GM11168 (cell line): ENCODE measurements around the gene KDM7A.
"Not testable (repeated sequence)": the region's sequence is repeated elsewhere in the genome, so short reads cannot be mapped to it uniquely, and the experiment has no call there.

Experiments
- in situ Hi-C: fragments of 300-500 bp; cut with MboI; formaldehyde crosslinking; loops from one replicate; pipeline ENCODE4 v1.12.0; 2022; ENCODE audit warnings: low sequenced_read_pairs; ENCODE audit not compliant: unreplicated experiment

Gene KDM7A

DNA sequence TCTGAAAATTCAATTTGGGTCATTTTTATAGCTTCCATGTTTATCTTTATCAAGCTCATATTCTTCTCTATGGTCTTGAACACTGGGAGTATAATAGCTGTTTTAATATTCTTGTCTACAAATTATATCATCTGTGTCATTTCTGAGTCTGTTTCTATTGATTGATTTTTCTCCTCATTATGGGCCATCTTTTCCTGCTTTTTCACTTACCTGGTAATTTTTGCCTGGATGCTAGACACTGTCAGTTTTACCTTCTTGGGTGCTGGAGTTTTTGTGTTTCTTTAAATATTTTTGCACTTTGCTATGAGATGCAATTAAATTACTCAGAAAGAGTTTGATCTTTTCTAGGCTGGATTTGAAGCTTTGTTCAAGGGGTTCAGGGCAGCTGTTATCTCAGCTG lies 26.8 kb upstream of the KDM7A start:
- in situ Hi-C loops = no loop called here

DNA sequence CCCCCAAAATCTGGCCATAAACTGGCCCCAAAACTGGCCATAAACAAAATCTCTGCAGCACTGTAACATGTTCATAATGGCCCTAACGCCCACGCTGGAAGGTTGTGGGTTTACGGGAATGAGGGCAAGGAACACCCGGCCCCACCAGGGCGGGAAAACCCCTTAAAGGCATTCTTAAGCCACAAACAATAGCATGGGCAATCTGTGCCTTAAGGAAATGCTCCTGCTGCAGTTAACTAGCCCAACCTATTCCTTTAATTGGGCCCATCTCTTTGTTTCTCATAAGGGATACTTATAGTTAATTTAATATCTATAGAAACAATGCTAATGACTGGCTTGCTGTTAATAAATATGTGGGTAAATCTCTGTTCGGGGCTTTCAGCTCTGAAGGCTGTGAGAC lies 26.2 kb upstream of the KDM7A start:
- in situ Hi-C loops = not testable (repeated sequence)

DNA sequence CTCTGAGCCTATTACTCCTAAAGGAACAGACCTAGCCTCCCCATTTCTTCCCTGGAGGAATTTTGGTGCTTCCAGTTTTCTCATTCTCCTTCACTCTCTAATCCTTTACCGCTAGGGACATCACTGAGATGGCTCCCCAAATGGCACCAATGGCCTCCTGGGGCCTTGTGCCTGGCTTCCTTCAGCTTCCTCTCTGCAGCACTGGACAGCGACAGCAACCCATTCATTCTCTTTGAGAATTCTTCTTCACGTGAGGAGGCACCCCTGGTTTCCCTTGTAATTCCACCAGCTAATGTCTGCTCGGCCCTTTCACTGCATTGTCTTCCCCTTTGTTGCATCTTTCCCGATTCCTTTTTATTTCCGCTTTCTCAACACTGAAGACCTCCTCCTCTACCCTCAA lies 24.6 kb upstream of the KDM7A start:
- in situ Hi-C loops = no loop called here

DNA sequence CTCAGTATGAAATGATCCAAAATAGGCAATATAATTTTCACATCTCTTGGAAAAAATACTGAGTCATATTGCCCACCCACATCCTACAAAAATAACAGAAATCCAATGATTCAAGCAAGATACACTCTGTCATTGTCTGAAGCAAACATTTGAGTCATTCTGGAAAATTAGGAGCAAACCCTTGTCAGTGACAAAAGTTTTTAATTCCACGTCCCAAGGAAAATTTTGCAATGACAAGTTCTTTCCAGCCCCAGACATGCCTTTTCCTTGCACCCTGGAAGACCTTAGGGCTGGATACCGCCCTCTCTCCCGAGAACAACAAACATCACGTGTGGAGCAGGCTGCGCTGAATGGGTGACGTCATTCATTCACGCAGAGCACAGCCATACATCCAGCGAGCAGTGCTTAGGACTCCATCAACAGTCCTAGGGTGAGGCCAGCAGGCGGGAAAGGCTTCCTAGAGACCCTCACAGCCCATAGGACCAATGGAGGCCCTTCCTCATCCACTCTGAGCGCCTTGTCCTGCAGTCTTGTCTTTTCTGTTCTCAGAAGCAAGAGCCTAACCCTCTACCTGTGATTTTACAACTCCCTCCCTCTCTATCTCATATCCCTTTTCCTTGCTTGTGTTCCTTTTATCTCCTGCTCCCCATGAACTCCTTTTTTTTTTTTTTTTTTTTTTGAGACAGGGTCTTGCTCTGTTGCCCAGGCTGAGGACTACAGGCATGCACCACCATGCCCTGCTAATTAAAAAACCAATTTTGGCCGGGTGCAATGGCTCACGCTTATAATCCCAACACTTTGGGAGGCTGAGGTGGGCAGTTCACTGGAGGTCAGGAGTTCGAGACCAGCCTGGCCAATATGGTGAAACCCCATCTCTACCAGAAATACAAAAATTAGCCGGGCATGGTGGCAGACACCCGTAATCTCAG lies 23.5 kb upstream of the KDM7A start:
- in situ Hi-C loops = no loop called here

DNA sequence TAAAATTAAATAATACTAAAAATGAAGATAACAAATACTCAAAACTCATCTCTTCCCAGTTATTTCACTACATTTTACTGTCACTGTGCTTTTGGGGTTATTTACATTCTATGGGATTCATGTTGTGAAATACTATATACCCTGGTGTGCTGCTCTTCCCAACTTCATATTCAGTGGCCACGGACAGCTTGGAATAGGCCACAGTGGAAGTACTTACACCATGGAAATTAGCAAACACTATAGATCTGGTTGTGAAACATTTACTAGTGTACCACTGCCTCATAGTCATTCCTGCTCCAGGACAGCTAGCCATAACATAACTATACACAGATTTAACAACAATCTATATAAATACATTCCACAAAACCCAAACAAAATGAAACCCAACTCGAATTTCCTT lies 21.2 kb upstream of the KDM7A start:
- in situ Hi-C loops = no loop called here

DNA sequence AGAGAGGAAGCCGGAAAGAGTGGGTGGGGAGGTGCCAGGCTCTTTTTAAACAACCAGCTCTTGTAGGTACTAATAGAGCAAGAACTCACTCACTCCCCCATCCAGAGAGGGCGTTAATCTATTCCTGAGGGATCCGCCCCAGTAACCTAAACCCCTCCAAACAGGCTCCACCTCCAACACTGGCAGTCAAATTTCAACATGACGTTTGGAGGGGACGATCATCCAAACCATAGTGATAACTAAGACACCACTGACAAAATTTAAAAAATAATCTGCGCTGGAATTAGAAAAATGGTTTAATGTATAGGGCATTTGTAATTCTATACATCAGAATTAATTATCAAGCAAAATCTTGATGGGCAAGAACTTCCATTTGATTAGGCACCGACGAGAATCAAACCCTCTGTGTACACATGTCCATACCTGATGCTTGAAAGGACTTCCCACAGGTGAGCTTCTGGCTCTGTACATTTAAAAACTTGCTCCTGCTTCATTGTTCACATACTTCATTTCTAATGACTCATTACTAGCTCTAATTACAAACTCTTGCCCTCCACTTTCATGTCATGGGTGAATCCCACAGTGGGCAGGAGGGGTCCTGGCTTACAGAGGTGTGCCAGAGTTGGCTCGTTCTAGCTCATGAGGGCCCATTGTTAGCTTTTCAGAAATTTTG lies 20.6 kb upstream of the KDM7A start:
- in situ Hi-C loops = no loop called here

DNA sequence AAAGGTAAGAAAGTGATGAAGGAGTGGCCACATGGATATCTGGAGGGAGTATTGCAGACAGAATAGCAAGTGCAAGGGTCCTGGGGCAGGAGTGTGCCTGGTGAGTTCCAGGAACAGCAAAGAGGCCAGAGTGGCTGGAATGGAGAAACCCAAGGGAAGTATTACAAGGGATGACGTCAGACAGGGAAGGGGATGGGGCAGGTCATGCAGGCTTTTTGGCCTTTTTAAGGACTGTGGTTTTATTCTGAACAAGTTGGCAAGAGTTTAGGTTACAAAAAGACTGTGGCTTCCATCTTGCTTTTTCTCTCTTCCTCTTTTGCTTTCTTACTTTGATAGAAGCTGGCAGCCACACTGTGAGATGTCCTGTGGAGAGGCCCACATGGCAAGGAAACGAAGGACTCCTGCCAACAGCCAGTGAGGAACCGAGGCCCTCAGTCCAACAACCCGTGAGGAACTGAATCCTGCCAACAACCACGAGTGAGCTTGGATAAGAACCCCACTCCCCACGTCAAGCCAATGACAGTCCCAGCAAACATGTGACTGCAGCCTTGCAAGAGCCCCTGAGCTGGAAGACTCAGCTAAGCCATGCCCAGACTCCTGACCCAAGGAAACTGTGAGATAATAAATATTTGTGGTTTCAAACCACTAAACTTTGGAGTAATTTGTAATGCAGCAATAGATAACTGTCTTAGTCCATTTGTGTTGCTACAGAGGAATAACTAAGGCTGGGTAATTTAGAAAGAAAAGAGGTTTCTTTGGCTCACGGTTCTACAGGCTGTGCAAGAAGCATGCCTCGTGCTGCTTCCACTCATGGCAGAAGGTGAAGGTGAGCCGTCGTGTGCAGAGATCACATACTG lies 19.8 kb upstream of the KDM7A start:
- in situ Hi-C loops = no loop called here

DNA sequence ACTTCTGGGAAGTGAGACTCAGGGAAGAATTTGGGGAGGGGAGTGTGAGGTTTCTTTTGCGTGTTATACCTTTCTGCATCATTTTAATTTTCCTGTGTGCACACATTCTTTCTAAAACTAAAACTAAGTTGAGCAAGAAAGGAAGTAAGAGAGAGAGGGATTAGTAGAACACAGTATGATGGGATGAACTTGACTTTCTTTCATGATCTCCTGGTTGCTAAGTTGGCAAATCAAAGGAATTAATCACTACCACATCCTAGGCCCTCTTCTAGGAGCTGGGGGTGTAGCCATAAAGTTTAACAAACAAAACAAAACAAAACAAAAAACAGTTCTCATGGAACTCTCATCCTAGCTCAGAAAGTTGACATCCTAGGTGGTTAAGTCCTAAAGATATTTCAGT lies 19.1 kb upstream of the KDM7A start:
- in situ Hi-C loops = no loop called here

DNA sequence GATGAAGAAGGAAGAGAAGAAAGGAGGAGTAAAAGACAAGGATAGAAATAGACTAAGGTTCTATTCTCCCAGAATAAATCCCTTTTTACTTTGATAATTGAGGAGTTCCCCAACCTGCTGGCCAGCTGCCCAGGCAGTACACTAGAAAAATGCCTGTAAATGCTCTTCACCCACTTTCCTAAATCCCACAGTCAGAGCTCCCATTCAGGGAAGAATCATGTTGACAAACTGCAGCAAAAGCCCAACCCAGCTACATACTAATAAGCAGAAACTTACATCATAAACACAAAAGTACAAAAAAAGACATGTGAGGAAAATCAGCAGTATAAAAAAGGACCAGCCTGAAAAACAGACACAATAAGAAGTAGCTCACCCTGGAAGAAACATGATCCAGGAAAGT lies 15.8 kb upstream of the KDM7A start:
- in situ Hi-C loops = no loop called here

DNA sequence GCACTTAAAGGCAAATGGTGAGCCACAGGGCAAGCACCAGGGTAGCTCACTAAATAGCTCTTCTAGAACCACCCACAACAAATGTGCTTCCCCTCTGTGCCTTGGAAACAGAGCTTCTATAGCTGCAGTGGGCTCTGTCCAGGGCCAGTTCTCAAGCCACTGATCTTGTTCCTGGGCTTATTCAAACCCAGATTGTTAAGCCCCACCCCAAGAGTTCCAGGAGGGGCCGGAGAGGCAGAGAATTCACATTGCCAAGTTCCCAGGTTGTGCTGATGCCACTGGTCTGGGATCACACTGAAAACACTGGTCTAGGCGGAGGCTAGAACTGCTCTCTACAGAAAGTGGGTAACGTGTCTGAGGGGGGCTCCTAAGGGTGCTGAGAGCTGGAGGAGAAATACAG lies 15.4 kb upstream of the KDM7A start:
- in situ Hi-C loops = no loop called here

DNA sequence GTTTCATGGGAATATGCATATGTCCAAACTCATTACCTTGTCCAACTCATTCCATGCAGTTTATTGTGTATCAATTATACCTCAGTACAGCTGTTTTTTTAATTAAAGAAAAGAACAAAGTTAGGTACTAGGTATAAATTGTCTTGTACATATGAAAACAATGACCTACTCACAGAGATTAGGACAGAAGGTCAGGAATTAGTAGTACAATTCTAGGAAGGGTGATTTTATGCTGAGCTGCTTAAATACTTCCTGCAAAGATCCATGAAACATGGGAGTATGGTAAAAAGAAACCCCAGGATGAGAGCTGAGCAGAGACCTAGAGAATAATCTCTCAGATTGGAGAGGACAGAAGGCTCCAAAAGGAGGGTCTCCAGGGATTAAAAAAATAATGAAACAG lies 13.8 kb upstream of the KDM7A start:
- in situ Hi-C loops = no loop called here

DNA sequence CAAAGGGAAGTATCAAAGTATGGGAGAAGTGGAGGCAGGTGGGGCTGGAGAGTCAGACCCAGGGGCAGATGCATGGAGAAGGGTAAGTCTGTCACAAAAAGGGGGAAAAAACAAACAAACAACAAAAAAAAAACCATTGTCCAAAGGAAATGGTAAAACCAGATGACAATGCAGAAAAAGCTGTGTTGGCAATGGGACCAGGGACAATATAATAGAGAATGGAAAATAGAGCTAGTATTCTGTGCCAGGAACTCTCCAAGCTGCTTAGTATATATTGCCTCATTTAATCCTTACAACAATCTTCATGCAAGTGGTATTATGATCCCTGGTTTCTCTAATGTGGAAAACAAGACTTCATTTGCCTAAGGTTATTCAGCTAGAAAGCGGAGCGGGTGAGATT lies 13.1 kb upstream of the KDM7A start:
- in situ Hi-C loops = no loop called here

DNA sequence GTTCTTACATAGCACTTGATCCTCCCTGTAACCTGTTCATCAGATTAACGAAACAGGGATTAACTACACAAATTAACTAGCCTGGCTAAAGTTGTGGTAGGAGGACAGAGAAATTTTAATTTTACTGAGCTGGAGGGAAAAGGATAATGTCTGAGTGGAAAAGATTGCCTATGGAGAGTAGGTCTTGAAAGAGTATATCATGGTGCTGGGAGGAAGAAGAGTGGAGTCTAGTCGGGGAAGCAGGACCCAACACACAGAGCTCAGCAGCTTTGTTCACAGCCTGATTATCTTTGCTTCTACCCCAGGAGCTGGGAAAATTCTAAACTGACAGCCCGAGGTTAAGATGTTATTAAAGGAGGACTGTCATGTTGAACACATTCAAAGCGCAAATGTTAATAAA lies 6.1 kb upstream of the KDM7A start:
- in situ Hi-C loops = no loop called here

DNA sequence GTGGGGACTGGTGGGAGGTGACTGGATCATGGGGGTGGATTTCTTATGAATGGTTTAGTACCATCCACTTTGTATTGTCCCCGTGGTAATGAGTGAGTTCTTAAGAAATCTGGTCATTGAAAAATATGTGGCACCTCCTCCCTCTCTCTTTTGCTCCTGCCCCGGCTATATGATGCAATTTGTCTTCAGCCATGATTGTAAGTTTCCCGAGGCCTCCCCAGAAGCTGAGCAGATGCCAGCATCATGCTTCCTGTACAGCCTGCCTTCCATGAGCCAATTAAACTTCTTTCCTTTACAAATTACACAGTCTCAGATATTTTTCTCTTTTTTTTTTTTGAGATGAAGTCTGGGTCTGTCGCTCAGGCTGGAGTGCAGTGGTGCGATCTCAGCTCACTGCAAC lies 2.6 kb upstream of the KDM7A start:
- in situ Hi-C loops = no loop called here

DNA sequence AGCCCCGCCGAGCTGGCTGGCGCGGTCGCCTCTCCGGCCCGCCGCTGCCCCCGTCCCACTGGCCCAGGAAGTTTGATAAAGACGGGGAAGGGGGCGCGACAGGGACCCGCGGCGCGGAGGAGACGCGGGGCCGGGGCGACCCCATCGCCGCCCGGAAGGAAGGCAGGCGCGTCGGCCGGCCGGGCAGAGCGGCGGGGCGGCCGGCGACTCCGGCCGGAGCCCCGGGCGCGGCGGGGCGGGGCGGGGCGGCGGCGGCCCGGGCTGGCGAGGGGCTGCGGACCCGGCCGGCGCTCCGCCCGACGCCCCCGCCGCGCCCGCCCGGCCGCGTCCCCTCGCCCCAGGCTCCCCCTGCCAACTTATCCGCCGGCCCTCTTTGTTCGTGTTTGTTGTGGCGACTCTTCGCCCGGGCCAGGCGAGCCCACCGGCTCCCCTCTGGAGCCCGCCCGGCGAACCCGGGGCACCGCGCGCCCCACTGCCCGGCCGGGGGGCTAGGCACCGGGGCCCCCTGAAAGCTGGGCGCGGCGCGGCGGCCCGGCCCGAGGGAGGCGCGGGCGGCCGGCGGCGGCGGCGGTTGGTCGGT lies 571 bp downstream of the KDM7A start:
- in situ Hi-C loops = no loop called here

DNA sequence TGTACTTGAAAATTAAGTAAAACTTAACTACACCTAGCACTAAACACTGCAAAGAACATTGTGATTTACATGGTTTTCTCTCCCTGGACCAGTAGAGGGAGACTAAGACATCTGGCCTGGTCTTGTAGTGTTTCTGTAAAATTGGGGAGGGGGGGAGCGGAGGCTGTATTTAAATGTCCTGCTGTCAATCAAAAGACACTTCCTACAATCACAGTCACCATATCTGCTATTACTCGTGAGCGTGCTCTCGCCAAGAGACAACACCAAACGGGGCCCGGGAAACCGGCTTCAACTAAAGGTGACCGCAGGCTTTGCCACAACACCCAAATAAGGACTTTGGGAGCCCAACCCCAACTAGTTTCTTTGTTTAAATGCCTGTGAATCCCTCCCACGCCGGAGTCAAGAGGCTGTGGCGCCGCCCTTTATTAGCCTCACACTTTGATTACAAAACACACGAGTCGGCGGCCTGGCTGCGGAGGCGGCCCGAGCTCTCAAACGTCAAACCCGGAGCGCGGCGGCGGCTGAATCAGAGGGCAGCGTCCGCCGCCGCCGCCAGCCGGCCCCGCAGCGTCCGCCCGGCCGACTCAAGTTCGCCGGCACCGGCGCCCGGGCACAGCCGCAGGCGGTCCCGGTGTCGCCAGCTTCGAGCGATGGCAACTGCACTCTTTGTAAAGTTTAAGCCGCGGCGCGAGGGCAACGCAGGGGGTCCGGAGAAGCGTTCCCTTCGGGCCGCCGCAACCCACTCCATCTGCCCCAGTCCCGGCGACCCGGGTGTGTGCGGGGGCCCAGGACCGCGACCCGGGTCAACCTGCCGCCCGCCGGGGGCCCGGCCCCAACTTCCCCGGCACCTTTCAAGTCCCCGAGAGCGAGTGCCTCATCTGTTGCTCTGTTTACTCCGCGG lies 1.3 kb downstream of the KDM7A start:
- in situ Hi-C loops = no loop called here

DNA sequence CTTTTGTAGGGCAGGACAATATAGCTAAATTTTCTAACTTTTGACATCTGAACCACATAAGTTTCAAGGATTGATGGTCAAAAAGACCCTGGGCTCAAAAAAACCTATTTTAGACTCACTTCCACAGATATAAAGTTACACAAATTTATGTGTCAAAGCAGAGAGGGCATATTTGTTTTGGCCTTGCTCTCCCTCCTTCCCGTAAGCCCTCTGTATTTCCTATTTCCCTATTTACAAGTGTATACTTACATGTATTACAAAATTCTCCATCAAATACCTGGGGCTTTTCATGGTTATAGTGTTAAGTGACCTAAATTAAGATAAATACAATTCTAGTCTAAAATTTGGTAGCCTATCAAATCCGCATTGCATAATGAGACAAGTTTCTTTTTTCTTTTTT lies 2.6 kb downstream of the KDM7A start:
- in situ Hi-C loops = no loop called here

DNA sequence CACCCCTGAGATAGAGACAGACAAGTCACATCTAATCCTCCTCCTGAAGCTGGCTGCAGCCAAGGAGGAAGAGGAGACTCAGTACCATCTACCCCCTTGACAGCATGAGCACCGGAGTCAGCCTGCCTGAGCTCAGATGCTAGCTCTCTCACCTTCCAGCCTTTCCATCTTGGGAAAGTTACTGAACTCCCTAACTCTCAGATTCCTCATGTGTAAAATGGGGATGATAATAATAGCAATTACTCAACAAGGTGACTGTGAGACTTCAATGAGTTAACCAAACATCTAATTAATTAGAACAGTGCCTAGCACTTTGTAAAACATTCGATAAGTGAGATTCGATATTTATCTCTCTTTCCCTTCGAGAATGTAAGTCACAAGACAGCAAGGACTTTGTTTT lies 6.4 kb downstream of the KDM7A start:
- in situ Hi-C loops = no loop called here

DNA sequence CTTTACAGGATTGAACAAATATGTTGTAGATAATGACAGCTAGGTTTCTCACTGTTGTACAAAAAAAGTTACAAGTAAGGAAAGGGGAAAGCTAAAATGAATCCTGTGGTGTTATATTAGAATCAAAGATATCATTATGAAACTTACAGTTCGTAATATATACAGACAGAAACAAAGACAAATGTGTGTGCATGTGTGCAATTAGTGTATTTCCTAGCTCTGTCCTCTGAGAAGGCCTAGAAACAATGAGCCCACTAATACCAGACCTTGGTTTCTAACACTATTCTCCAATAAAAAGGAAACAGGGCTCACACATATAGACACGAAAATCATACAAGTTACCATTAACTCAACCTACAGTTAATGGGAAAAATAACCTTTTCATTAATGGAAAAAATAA lies 8.0 kb downstream of the KDM7A start:
- in situ Hi-C loops = no loop called here

DNA sequence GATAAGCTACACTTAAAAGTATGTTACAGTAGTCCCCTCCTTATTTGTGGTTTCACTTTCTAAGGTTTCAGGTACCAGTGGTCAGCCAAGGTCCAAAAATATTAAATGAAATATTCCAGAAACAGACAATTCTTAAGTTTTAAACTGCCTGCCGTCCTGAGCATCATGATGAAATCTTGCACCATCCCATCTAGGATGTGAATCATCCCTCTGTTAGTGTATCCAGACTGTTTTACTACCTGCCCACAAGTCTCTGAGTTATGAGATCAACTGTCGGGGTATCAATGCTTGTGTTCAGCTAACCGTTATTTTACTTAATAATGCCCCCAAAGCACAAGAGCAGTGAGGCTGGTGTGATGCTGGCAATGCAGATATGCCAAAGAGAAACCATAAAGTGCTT lies 11.4 kb downstream of the KDM7A start:
- in situ Hi-C loops = no loop called here
